NT2/D1 (cell line): ENCODE data around the gene PIK3AP1.

Source experiments
- SUZ12 ChIP-seq: IDR thresholded peaks from 2 replicates; pipeline ENCODE4 v1.6.1; 2011; ENCODE audit not compliant: insufficient read length, insufficient read depth; ENCODE audit errors: extremely low read depth
- YY1 ChIP-seq: IDR thresholded peaks from 2 replicates; pipeline ENCODE4 v1.6.1; 2011; ENCODE audit not compliant: insufficient read length, insufficient read depth
- ZNF274 ChIP-seq: IDR thresholded peaks from 2 replicates; pipeline ENCODE4 v1.6.1; 2011; ENCODE audit warnings: mild to moderate bottlenecking, low read depth, low read length

DNA sequence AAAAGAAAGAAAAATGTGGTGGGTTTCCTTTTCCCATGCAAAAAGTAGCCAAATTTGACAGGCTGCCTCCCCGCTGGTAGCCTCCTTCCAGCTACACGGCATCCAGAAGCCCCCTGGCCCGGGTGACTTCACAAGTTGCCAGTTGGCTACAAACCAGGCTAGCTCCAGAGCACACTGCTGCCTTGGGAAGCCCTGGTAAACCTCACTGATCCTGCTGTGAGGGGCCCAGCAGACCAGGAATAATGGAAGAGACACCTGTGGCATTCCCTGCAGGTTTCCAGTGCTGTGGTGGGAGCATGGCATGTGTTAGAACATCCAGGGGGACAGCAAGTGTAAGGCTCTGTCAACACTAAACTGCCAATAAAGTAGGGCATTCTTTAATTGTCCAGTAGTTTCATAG is 77.8 kb downstream of the PIK3AP1 start:
- TF ChIP-seq YY1, result no peak
- TF ChIP-seq ZNF274, result no peak
- no peak for TF ChIP-seq SUZ12
